ENCODE results near the gene IL1RAPL1.

GRCh38 chrX:29542152-29542551, 954.9 kb downstream of the IL1RAPL1 start:
- TF ChIP-seq POLR2A (IDR thresholded peaks at IDR 0.05; ENCODE audit: extremely low read depth, insufficient read length) (no peak), CTCF (IDR thresholded peaks at IDR 0.05; ENCODE audit: low read depth, low read length) (no peak), MYC (IDR thresholded peaks at IDR 0.05; ENCODE audit: low read depth, low read length) (no peak)
- TF ChIP-seq, protein P1, sequence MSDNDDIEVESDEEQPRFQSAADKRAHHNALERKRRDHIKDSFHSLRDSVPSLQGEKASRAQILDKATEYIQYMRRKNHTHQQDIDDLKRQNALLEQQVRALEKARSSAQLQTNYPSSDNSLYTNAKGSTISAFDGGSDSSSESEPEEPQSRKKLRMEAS (IDR thresholded peaks at IDR 0.05; ENCODE audit: low read depth, low read length) = no peak

Data from NB4 (cell line).